GM20000 (cell line): ENCODE measurements around the gene CFAP47.
"Not testable (repeated sequence)": the region's sequence is repeated elsewhere in the genome, so short reads cannot be mapped to it uniquely, and the experiment has no call there.

Experiments
- DNase-seq: peaks from one replicate; pipeline ENCODE4 v3.0.0; 2012; ENCODE audit warnings: low spot score
- CTCF ChIP-seq: IDR thresholded peaks from 2 replicates; pipeline ENCODE4 v1.5.1; 2012; ENCODE audit warnings: mild to moderate bottlenecking, control low read depth; ENCODE audit errors: extremely low read depth, missing control alignments

CFAP47 gene

GRCh38 chrX:36160081-36160480 is 240.5 kb downstream of the CFAP47 start:
- no peak for TF ChIP-seq CTCF

GRCh38 chrX:36198575-36198974 is 279.0 kb downstream of the CFAP47 start:
- TF ChIP-seq CTCF = no peak
- no peak for DNase-seq

More at GRCh38 chrX:36160081-36160480, 240.5 kb downstream of the CFAP47 start:
- no peak for DNase-seq

- no peak for DNase-seq
Observed at GRCh38 chrX:36199928-36200327, 280.4 kb downstream of the CFAP47 start.

GRCh38 chrX:36214924-36215323 is 295.4 kb downstream of the CFAP47 start:
- TF ChIP-seq CTCF = no peak
- DNase-seq = no peak

More at GRCh38 chrX:36199928-36200327, 280.4 kb downstream of the CFAP47 start:
- no peak for TF ChIP-seq CTCF

GRCh38 chrX:36218801-36219200 is 299.3 kb downstream of the CFAP47 start:
- no peak for TF ChIP-seq CTCF
- no peak for DNase-seq

GRCh38 chrX:36234840-36235528 is 315.4 kb downstream of the CFAP47 start:
- not testable (repeated sequence) for DNase-seq

- DNase-seq = no peak
- TF ChIP-seq CTCF = no peak
Observed at GRCh38 chrX:36241397-36241796, 321.9 kb downstream of the CFAP47 start.

- no peak for DNase-seq
- TF ChIP-seq CTCF = no peak
Observed at GRCh38 chrX:36266155-36266554, 346.6 kb downstream of the CFAP47 start.
